ENCODE measurements around the gene POLR1A.

Gene POLR1A

GRCh38 chr2:85978883-85979780 is 126.6 kb downstream of the POLR1A start:
- Mint-ChIP-seq H3K36me3 (ENCODE audit: low read depth) (no peaks in the 10 kb centered on the region), H3K4me3 (no peak overlapping the region), H3K9me3 (no peaks in the 10 kb centered on the region), H3K4me1 (ENCODE audit: low read depth) (peaks cover 28% of the 10 kb centered on the region), H3K27ac (peak overlapping the region; percentile 34), H3K27me3 (peaks cover 3% of the 10 kb centered on the region)
- intact Hi-C loops (cut with micrococcal nuclease) = no loop called here

GRCh38 chr2:85976106-85976920 is 129.4 kb downstream of the POLR1A start:
- H3K36me3 Mint-ChIP-seq (ENCODE audit: low read depth) = peaks cover 10% of the 10 kb centered on the region
- H3K4me1 Mint-ChIP-seq (ENCODE audit: low read depth) = peaks cover 36% of the 10 kb centered on the region
- peaks cover 13% of the 10 kb centered on the region for H3K9me3 Mint-ChIP-seq
- peaks cover 3% of the 10 kb centered on the region for H3K27me3 Mint-ChIP-seq
- intact Hi-C loops (cut with micrococcal nuclease) = no loop called here
- H3K4me3 Mint-ChIP-seq = no peak overlapping the region
- no peak overlapping the region for H3K27ac Mint-ChIP-seq

GRCh38 chr2:85975581-85975980 is 130.1 kb downstream of the POLR1A start:
- H3K27ac Mint-ChIP-seq = no peak overlapping the region
- intact Hi-C loops (cut with micrococcal nuclease) = no loop called here
- no peak overlapping the region for H3K4me3 Mint-ChIP-seq
- peaks cover 33% of the 10 kb centered on the region for H3K4me1 Mint-ChIP-seq (ENCODE audit: low read depth)
- H3K9me3 Mint-ChIP-seq = peaks cover 13% of the 10 kb centered on the region
- H3K27me3 Mint-ChIP-seq = peaks cover 3% of the 10 kb centered on the region
- H3K36me3 Mint-ChIP-seq (ENCODE audit: low read depth) = peaks cover 10% of the 10 kb centered on the region

- Mint-ChIP-seq H3K36me3 (ENCODE audit: low read depth) (peaks cover 10% of the 10 kb centered on the region), H3K9me3 (peaks cover 13% of the 10 kb centered on the region), H3K4me1 (ENCODE audit: low read depth) (peaks cover 21% of the 10 kb centered on the region), H3K27me3 (peaks cover 3% of the 10 kb centered on the region), H3K4me3 (no peak overlapping the region), H3K27ac (no peak overlapping the region)
- intact Hi-C loops (cut with micrococcal nuclease) = no loop called here
Observed at GRCh38 chr2:85974390-85974789, 131.3 kb downstream of the POLR1A start.

- Mint-ChIP-seq H3K27ac (no peak overlapping the region), H3K36me3 (ENCODE audit: low read depth) (peaks cover 10% of the 10 kb centered on the region), H3K4me1 (ENCODE audit: low read depth) (peaks cover 16% of the 10 kb centered on the region), H3K4me3 (no peak overlapping the region), H3K27me3 (peaks cover 3% of the 10 kb centered on the region), H3K9me3 (peaks cover 13% of the 10 kb centered on the region)
- intact Hi-C loops (cut with micrococcal nuclease) = no loop called here
Observed at GRCh38 chr2:85972355-85972754, 133.3 kb downstream of the POLR1A start.

GRCh38 chr2:85971366-85971765 is 134.3 kb downstream of the POLR1A start:
- no peak overlapping the region for H3K4me3 Mint-ChIP-seq
- peaks cover under 1% of the 10 kb centered on the region for H3K27me3 Mint-ChIP-seq
- peaks cover 13% of the 10 kb centered on the region for H3K9me3 Mint-ChIP-seq
- peaks cover 10% of the 10 kb centered on the region for H3K36me3 Mint-ChIP-seq (ENCODE audit: low read depth)
- intact Hi-C loops (cut with micrococcal nuclease) = no loop called here
- no peak overlapping the region for H3K27ac Mint-ChIP-seq
- H3K4me1 Mint-ChIP-seq (ENCODE audit: low read depth) = peaks cover 16% of the 10 kb centered on the region

Measured in dendritic cell treated with granulocyte-macrophage colony-stimulating factor and Interleukin-4, amounts not matched to agents 40 ng/mL and 50 ng/mL, for 4 days (primary cell).